Fibroblast of the aortic adventitia (primary cell): ENCODE results near the gene MEFV. TPM values are rescaled to one million over a fixed set of nuclear protein-coding genes. Genes with fewer than 3 reads are reported as not detected.

ENCODE experiments used
- DNase-seq: peaks from one replicate; pipeline ENCODE4 v3.0.0-alpha.2; 2010; ENCODE audit warnings: low read depth
- H3K4me3 ChIP-seq: 2 replicates; pipeline ENCODE4 v1.5.1; 2011; ENCODE audit warnings: low read depth, mild to moderate bottlenecking, control low read depth, low read length, moderate library complexity
- total RNA-seq: library from RNA; depleted of rRNA; stranded (reverse); fragments of >200 nt; gene quantifications from 2 replicates; pipeline ENCODE4 v1.2.3, GENCODE V29; 2012; ENCODE audit warnings: low replicate concordance
- TF ChIP-seq, protein P1 (sequence below): IDR thresholded peaks from 2 replicates; pipeline ENCODE4 v1.5.1; 2011; ENCODE audit warnings: mild to moderate bottlenecking, low read length, control low read depth, inconsistent platforms; ENCODE audit not compliant: insufficient read depth

Gene MEFV
- total RNA-seq, 1 donor = under 0.01 TPM

GRCh38 chr16:3241761-3242160 is 14.7 kb downstream of the MEFV start:
- DNase-seq = no peak
- TF ChIP-seq, protein P1, sequence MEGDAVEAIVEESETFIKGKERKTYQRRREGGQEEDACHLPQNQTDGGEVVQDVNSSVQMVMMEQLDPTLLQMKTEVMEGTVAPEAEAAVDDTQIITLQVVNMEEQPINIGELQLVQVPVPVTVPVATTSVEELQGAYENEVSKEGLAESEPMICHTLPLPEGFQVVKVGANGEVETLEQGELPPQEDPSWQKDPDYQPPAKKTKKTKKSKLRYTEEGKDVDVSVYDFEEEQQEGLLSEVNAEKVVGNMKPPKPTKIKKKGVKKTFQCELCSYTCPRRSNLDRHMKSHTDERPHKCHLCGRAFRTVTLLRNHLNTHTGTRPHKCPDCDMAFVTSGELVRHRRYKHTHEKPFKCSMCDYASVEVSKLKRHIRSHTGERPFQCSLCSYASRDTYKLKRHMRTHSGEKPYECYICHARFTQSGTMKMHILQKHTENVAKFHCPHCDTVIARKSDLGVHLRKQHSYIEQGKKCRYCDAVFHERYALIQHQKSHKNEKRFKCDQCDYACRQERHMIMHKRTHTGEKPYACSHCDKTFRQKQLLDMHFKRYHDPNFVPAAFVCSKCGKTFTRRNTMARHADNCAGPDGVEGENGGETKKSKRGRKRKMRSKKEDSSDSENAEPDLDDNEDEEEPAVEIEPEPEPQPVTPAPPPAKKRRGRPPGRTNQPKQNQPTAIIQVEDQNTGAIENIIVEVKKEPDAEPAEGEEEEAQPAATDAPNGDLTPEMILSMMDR = no peak
- no peak overlapping the region for H3K4me3 ChIP-seq

DNA sequence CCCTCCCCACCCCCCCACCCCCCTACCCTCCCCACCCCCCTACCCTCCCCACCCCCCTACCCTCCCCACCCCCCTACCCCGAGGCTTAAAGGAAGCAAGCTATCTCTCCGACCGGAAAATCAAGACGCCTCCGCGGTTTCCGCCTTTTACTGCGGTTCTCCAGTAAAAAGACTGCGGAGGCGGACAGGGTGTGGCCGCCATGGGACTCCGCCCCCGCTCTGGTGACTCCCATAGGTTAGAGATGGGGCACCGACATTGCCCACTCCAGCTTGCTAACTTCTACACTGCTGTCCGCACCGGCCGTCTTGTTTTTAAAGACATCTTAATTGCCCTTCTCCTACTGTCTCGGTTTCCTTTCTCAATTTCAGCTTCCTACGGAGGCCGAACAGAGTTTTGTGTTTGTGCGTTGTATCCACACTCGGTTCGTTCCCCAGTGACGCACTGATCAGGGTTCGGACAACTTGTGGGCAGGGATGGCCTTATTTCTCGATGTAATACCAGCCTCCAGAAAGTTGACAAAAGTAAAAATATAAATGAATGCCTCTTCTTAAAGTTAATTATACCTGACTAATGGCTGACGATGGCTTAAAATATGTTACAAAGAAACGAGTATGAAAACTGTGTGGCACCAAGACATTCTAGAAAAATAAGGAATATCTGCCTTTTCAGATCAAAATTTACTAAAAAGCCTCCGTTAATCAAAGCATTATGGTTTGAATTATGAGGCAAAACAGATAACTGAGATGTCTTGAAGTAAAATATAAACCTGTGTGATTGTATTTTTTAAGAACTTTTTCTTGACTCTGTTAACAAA is 20.4 kb downstream of the MEFV start:
- no peak overlapping the region for H3K4me3 ChIP-seq
- TF ChIP-seq, protein P1 = no peak
- no peak for DNase-seq

GRCh38 chr16:3234857-3235561 is 21.4 kb downstream of the MEFV start, which contains the start of gene ZNF200:
ZNF200 (minus strand) TSS chr16:3235158; CDS start chr16:3233755, 1,403 bp downstream.
- peak within 1 kb of the TSS; percentile 98 for H3K4me3 ChIP-seq
- TF ChIP-seq, protein P1 = no peak
- DNase-seq = peak; percentile 96

DNA sequence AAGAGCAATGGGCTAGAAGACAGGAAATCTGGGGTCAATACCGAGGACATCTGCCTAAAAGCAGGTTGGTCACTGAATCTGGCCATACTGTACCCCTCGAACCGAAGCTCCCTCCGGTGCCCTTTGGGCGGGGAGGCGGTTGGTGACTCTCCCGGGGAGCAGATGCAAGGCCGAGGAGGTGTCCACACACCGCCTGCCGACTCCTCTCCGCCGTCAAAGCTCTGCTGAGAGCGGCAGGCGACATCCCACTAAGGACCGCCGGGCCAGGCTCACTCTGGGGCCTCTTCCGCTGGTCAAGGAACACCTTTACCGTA is 21.9 kb downstream of the MEFV start:
- no peak for DNase-seq
- peak overlapping the region; percentile 98 for H3K4me3 ChIP-seq
- TF ChIP-seq, protein P1 = no peak

DNA sequence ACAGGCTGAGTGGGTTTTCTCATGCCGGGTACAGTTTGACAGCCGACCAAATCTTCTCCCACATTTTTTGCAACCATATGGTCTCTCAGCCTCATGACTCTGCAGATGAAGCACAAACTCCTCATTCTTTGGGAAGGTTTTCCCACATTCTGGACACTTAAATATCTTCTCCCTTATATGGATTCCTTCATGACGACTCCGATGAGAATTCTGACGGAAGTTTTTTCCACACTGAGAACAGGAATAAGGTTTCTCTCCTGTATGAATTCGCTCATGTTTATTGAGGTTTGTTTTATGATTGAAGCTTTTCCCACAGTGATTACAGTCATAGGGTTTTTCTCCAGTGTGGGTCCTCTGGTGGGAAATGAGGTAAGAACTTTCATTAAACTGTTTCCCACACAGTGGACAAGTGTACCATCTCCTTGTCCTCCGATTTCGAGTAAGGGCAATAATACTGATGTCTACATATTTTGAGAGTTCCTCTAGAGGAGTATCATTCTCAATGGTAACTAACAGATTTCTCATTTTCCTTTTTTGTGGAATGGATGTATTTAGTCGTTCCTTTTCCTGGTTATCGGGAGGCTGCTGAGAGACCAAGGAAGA is 32.4 kb downstream of the MEFV start:
- peak; percentile 4 for DNase-seq

GRCh38 chr16:3220839-3221238 is 35.6 kb downstream of the MEFV start:
- DNase-seq = no peak
- no peak overlapping the region for H3K4me3 ChIP-seq
- TF ChIP-seq, protein P1 = no peak

More for the DNA sequence above, 32.4 kb downstream of the MEFV start:
- TF ChIP-seq, protein P1 = no peak
- no peak overlapping the region for H3K4me3 ChIP-seq
